ENCODE data around the gene DNM3. TPM values are rescaled to one million over a fixed set of nuclear protein-coding genes. Genes with fewer than 3 reads are reported as not detected.

DNM3 gene
- total and polyA plus RNA-seq, 12 donors: 7.2 to 78.6 (median 18.4) TPM

- Histone ChIP-seq H3K4me1 (replicated peaks in 1 of 2) (peaks cover 19 to 24% of the 10 kb centered on the region in 2 donors), H3K27ac (no peak overlapping the region), H3K27me3 (no peaks in the 10 kb centered on the region), H3K4me3 (no peak overlapping the region), H3K9me3 (replicated peaks in 1 of 3) (no peaks in the 10 kb centered on the region), H3K36me3 (replicated peaks in 1 of 2) (no peaks in the 10 kb centered on the region)
- intact Hi-C loops (cut with DNase I): no loop called here
- DNase-seq: no peak
- no peak for TF ChIP-seq POLR2A (IDR thresholded peaks at IDR 0.05)
- no peak for TF ChIP-seq CTCF (IDR thresholded peaks at IDR 0.05)
- WGBS, 4 donors: 92 to 97% (median 95%) methylated on average over 8 of the region's 8 CpGs
Measured at GRCh38 chr1:171911506-171911905, 70.2 kb downstream of the DNM3 start.

GRCh38 chr1:171912509-171913175, 71.3 kb downstream of the DNM3 start:
- WGBS, 4 donors: 48 to 51% (median 49%) methylated on average over 2 of the region's 2 CpGs
- no peaks in the 10 kb centered on the region for H3K9me3 ChIP-seq (replicated peaks in 1 of 3)
- intact Hi-C loops (cut with DNase I): no loop called here
- no peaks in the 10 kb centered on the region for H3K27me3 ChIP-seq
- TF ChIP-seq CTCF (IDR thresholded peaks at IDR 0.05): no peak
- TF ChIP-seq POLR2A (IDR thresholded peaks at IDR 0.05): no peak
- H3K4me3 ChIP-seq: no peak overlapping the region
- no peaks in the 10 kb centered on the region for H3K36me3 ChIP-seq (replicated peaks in 1 of 2)
- peak overlapping the region in 2 of 5 donors; percentile 26 to 55 for H3K27ac ChIP-seq
- H3K4me1 ChIP-seq (replicated peaks in 1 of 2): peaks cover 22 to 29% of the 10 kb centered on the region in 2 donors
- no peak for DNase-seq

- Histone ChIP-seq H3K27me3 (no peaks in the 10 kb centered on the region), H3K27ac (peak overlapping the region in 1 of 5 donors; percentile 55), H3K9me3 (replicated peaks in 1 of 3) (no peaks in the 10 kb centered on the region), H3K36me3 (replicated peaks in 1 of 2) (no peaks in the 10 kb centered on the region), H3K4me1 (replicated peaks in 1 of 2) (peaks cover 22 to 29% of the 10 kb centered on the region in 2 donors), H3K4me3 (no peak overlapping the region)
- DNase-seq: peak in 6 of 7 donors; percentile 30 to 50 (median 41)
- intact Hi-C loops (cut with DNase I): no loop called here
- WGBS, 4 donors: 1 to 10% (median 4%) methylated on average over 2 of the region's 2 CpGs
- TF ChIP-seq CTCF (IDR thresholded peaks at IDR 0.05): no peak
- no peak for TF ChIP-seq POLR2A (IDR thresholded peaks at IDR 0.05)
Measured at GRCh38 chr1:171913385-171913784, 72.1 kb downstream of the DNM3 start.

GRCh38 chr1:171916315-171916771, 75.0 kb downstream of the DNM3 start:
- intact Hi-C loops (cut with DNase I): no loop called here
- H3K4me3 ChIP-seq: no peak overlapping the region
- peaks cover 22 to 26% of the 10 kb centered on the region in 2 donors for H3K4me1 ChIP-seq (replicated peaks in 1 of 2)
- DNase-seq: no peak
- WGBS, 4 donors: 48 to 53% (median 50%) methylated on average over 3 of the region's 3 CpGs
- no peak for TF ChIP-seq POLR2A (IDR thresholded peaks at IDR 0.05)
- no peak for TF ChIP-seq CTCF (IDR thresholded peaks at IDR 0.05)
- H3K27ac ChIP-seq: no peak overlapping the region
- no peaks in the 10 kb centered on the region for H3K27me3 ChIP-seq
- H3K9me3 ChIP-seq (replicated peaks in 1 of 3): no peaks in the 10 kb centered on the region
- H3K36me3 ChIP-seq (replicated peaks in 1 of 2): no peaks in the 10 kb centered on the region

Data from adrenal gland (tissue), 12 donors.